Keratinocyte (primary cell): Measurements from ENCODE around the gene RFX6. TPM values are rescaled to one million over a fixed set of nuclear protein-coding genes. Genes with fewer than 3 reads are reported as not detected.
A peak's percentile ranks its signal among the peaks of the same experiment; 100 is the strongest.

Source experiments
- DNase-seq: peaks from one replicate; pipeline ENCODE4 v3.0.0-alpha.2; 2011; ENCODE audit warnings: low read depth, missing footprints, low spot score
- FAIRE-seq: peaks from 2 replicates; lab custom pipeline; 2011; peaks lifted over from hg19 to GRCh38; lab: Jason Lieb, UNC
- H2AFZ ChIP-seq: 2 replicates; pipeline ENCODE4 v1.6.0; 2012; ENCODE audit warnings: low read length, control low read depth, inconsistent platforms; ENCODE audit not compliant: control insufficient read depth
- H3K27ac ChIP-seq: 2 replicates; pipeline ENCODE4 v1.5.1; 2011; ENCODE audit warnings: low read length; ENCODE audit not compliant: control insufficient read depth, insufficient read depth
- H3K27me3 ChIP-seq: 3 replicates; pipeline ENCODE4 v1.6.0; 2011; ENCODE audit warnings: low read length; ENCODE audit not compliant: control insufficient read depth, insufficient read depth; ENCODE audit errors: extremely low read depth
- H3K36me3 ChIP-seq, 2 experiments: 2 replicates in 1 of 2; 3 replicates in 1 of 2; pipeline ENCODE4 v1.5.1; 2011; ENCODE audit warnings: low read length in 2 of 2, mild to moderate bottlenecking in 1 of 2; ENCODE audit not compliant: control insufficient read depth in 2 of 2, insufficient read depth in 2 of 2; ENCODE audit errors: extremely low read depth in 1 of 2
- H3K4me1 ChIP-seq: 3 replicates; pipeline ENCODE4 v1.5.1; 2011; ENCODE audit warnings: low read length; ENCODE audit not compliant: control insufficient read depth, insufficient read depth; ENCODE audit errors: extremely low read depth
- H3K4me2 ChIP-seq: 3 replicates; pipeline ENCODE4 v1.6.0; 2011; ENCODE audit warnings: low read depth, low read length; ENCODE audit not compliant: control insufficient read depth, insufficient read depth; ENCODE audit errors: extremely low read depth
- H3K4me3 ChIP-seq, 3 experiments: fragments of 200-600 bp in 1 of 3; sonication (generic) in 1 of 3; 2 replicates in 2 of 3; 3 replicates in 1 of 3; pipeline ENCODE4 v1.5.1; 2011 to 2016; ENCODE audit warnings: low read length in 3 of 3, mild to moderate bottlenecking in 3 of 3, control low read depth in 2 of 3, inconsistent platforms in 1 of 3, low read depth in 1 of 3, mixed read lengths in 1 of 3, mixed run types in 1 of 3, moderate library complexity in 1 of 3; ENCODE audit not compliant: control insufficient read depth in 2 of 3, insufficient read depth in 2 of 3; ENCODE audit errors: extremely low read depth in 1 of 3
- H3K79me2 ChIP-seq: 2 replicates; pipeline ENCODE4 v1.6.0; 2012; ENCODE audit warnings: low read length; ENCODE audit not compliant: control insufficient read depth, insufficient read depth
- H3K9ac ChIP-seq: 3 replicates; pipeline ENCODE4 v1.6.0; 2011; ENCODE audit warnings: low read length; ENCODE audit not compliant: control insufficient read depth, insufficient read depth; ENCODE audit errors: extremely low read depth
- H3K9me1 ChIP-seq: 3 replicates; pipeline ENCODE4 v1.6.0; 2011; ENCODE audit warnings: low read length; ENCODE audit not compliant: control insufficient read depth, insufficient read depth; ENCODE audit errors: extremely low read depth
- H3K9me3 ChIP-seq: 2 replicates; pipeline ENCODE4 v1.5.1; 2012; ENCODE audit warnings: low read depth, low read length; ENCODE audit not compliant: control insufficient read depth
- H4K20me1 ChIP-seq: 3 replicates; pipeline ENCODE4 v1.6.0; 2011; ENCODE audit warnings: low read length; ENCODE audit not compliant: control insufficient read depth, insufficient read depth; ENCODE audit errors: extremely low read depth
- EZH2 ChIP-seq: IDR thresholded peaks from one replicate; pipeline ENCODE4 v1.6.1; 2012; ENCODE audit warnings: inconsistent platforms, mild to moderate bottlenecking, low read length, moderate library complexity
- dilution Hi-C: fragments of 300-500 bp; cut with MboI; formaldehyde crosslinking; loops from one replicate; pipeline ENCODE4 v1.7.0; 2020; ENCODE audit warnings: low sequenced_read_pairs; ENCODE audit not compliant: extremely low pct_ligation_motif_present
- polyA plus RNA-seq, 5 experiments: library from polyadenylated mRNA; depleted of rRNA in 3 of 5; stranded (reverse) in 3 of 5; stranded (forward) in 1 of 5; unstranded in 1 of 5; fragments of >200 nt; gene quantifications; 1 replicate in 1 of 5; 2 replicates in 3 of 5; 3 replicates in 1 of 5; pipeline versions ENCODE4 v1.2.1 to v1.2.3, GENCODE V29; 2011 to 2012; ENCODE audit warnings: missing spikeins in 2 of 5, low read depth in 1 of 5, low replicate concordance in 1 of 5
- TF ChIP-seq, protein P1 (sequence below), 3 experiments: IDR thresholded peaks in 1 of 3; conservative IDR thresholded peaks in 1 of 3; optimal IDR thresholded peaks in 1 of 3; 2 replicates in 2 of 3; 3 replicates in 1 of 3; pipeline versions ENCODE3 to v1.5.1; 2011; ENCODE audit warnings: low read length in 3 of 3, mild to moderate bottlenecking in 3 of 3, moderate library complexity in 2 of 3, control low read depth in 1 of 3, inconsistent platforms in 1 of 3; ENCODE audit not compliant: insufficient read depth in 2 of 3; ENCODE audit errors: extremely low read depth in 1 of 3

Gene RFX6
- polyA plus RNA-seq, 1 donor (not counting 4 experiments of a cell fraction or from before 2014, with no cell fraction given) = not detected

DNA sequence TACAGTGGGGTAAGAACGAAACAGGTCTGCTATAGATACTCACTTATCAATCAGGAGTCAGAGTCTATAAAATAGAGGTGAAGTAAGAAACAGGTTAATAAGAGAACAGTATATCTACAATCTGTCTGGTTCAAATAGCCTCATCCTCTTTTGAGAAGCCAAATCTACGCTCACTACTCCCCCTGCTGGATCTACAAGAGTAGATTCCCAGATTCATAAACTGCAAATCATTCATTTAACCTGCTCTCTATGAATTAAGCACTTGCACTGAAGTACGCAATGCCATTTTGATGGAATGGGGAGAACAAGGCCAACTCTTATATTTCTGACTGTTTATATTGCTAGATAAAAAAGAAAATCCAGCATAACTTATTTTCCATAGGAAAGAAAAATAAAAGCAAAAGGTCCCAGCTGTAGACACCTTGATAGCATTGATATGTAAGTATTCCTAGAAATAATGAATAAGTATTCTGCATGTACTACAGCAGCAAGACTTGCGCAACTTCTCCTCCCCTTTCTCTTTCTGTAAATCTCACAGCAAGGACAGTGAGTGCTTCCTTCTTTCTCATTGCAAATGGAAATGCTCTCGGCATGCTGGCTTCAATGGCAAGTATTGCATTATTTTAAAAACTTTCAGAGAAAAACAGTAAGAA is 92.3 kb downstream of the RFX6 start:
- Histone ChIP-seq H3K4me1 (no peaks in the 10 kb centered on the region), H3K4me2 (no peak overlapping the region), H3K9me1 (no peaks in the 10 kb centered on the region), H3K9ac (no peak overlapping the region), H3K27me3 (peaks cover 6% of the 10 kb centered on the region), H2AFZ (no peak overlapping the region), H3K36me3 (no peaks in the 10 kb centered on the region), H3K9me3 (no peaks in the 10 kb centered on the region), H3K27ac (no peak overlapping the region), H4K20me1 (no peaks in the 10 kb centered on the region), H3K79me2 (no peaks in the 10 kb centered on the region), H3K4me3 (no peak overlapping the region)
- DNase-seq (no peak), FAIRE-seq (no peak)
- dilution Hi-C loops = no loop called here
- TF ChIP-seq EZH2 = no peak
- TF ChIP-seq, protein P1, sequence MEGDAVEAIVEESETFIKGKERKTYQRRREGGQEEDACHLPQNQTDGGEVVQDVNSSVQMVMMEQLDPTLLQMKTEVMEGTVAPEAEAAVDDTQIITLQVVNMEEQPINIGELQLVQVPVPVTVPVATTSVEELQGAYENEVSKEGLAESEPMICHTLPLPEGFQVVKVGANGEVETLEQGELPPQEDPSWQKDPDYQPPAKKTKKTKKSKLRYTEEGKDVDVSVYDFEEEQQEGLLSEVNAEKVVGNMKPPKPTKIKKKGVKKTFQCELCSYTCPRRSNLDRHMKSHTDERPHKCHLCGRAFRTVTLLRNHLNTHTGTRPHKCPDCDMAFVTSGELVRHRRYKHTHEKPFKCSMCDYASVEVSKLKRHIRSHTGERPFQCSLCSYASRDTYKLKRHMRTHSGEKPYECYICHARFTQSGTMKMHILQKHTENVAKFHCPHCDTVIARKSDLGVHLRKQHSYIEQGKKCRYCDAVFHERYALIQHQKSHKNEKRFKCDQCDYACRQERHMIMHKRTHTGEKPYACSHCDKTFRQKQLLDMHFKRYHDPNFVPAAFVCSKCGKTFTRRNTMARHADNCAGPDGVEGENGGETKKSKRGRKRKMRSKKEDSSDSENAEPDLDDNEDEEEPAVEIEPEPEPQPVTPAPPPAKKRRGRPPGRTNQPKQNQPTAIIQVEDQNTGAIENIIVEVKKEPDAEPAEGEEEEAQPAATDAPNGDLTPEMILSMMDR (optimal IDR thresholded peaks at IDR 0.05 in 1 of 3, IDR thresholded peaks at IDR 0.05 in 1 of 3, conservative IDR thresholded peaks at IDR 0.05 in 1 of 3; ENCODE audit: extremely low read depth in 1 of 3, insufficient read depth in 2 of 3, low read length in 3 of 3) = peak in 2 of 3 experiments; percentile 62 to 64

- Histone ChIP-seq H4K20me1 (no peaks in the 10 kb centered on the region), H3K36me3 (no peaks in the 10 kb centered on the region), H3K9me3 (no peaks in the 10 kb centered on the region), H3K4me2 (no peak overlapping the region), H3K9ac (no peak overlapping the region), H3K27me3 (peaks cover 6% of the 10 kb centered on the region), H3K4me1 (no peaks in the 10 kb centered on the region), H2AFZ (no peak overlapping the region), H3K9me1 (no peaks in the 10 kb centered on the region), H3K27ac (no peak overlapping the region), H3K79me2 (no peaks in the 10 kb centered on the region), H3K4me3 (no peak overlapping the region)
- DNase-seq (no peak), FAIRE-seq (peak; percentile 70)
- dilution Hi-C loops = no loop called here
- TF ChIP-seq, protein P1 (optimal IDR thresholded peaks at IDR 0.05 in 1 of 3, IDR thresholded peaks at IDR 0.05 in 1 of 3, conservative IDR thresholded peaks at IDR 0.05 in 1 of 3; ENCODE audit: extremely low read depth in 1 of 3, insufficient read depth in 2 of 3, low read length in 3 of 3) = peak in 2 of 3 experiments; percentile 50 to 54
- TF ChIP-seq EZH2 = no peak
Observed at GRCh38 chr6:116971959-116972358, 94.9 kb downstream of the RFX6 start.
